Mucosa of stomach (tissue), 1 donor: ENCODE measurements around the gene IWS1.
"Not testable (repeated sequence)": the region's sequence is repeated elsewhere in the genome, so short reads cannot be mapped to it uniquely, and the experiment has no call there.

Experiments used
- H3K27me3 ChIP-seq: one replicate; pipeline ENCODE4 v1.7.0; 2013; ENCODE audit warnings: mild to moderate bottlenecking, low read length; ENCODE audit not compliant: control insufficient read depth, insufficient read depth
- H3K36me3 ChIP-seq: one replicate; pipeline ENCODE4 v1.7.0; 2013; ENCODE audit warnings: low read length; ENCODE audit not compliant: control insufficient read depth, insufficient read depth
- H3K4me1 ChIP-seq: one replicate; pipeline ENCODE4 v1.7.0; 2013; ENCODE audit warnings: mild to moderate bottlenecking, low read length; ENCODE audit not compliant: control insufficient read depth, insufficient read depth
- H3K4me3 ChIP-seq: one replicate; pipeline ENCODE4 v1.7.0; 2013; ENCODE audit warnings: low read length
- H3K9ac ChIP-seq: one replicate; pipeline ENCODE4 v1.7.0; 2013; ENCODE audit warnings: mild to moderate bottlenecking, low read length, moderate library complexity
- H3K9me3 ChIP-seq: one replicate; pipeline ENCODE4 v1.7.0; 2013; ENCODE audit warnings: mild to moderate bottlenecking, low read length, moderate library complexity; ENCODE audit not compliant: control insufficient read depth
- donor health status: Pancreatic carcinoma.

The IWS1 gene

DNA sequence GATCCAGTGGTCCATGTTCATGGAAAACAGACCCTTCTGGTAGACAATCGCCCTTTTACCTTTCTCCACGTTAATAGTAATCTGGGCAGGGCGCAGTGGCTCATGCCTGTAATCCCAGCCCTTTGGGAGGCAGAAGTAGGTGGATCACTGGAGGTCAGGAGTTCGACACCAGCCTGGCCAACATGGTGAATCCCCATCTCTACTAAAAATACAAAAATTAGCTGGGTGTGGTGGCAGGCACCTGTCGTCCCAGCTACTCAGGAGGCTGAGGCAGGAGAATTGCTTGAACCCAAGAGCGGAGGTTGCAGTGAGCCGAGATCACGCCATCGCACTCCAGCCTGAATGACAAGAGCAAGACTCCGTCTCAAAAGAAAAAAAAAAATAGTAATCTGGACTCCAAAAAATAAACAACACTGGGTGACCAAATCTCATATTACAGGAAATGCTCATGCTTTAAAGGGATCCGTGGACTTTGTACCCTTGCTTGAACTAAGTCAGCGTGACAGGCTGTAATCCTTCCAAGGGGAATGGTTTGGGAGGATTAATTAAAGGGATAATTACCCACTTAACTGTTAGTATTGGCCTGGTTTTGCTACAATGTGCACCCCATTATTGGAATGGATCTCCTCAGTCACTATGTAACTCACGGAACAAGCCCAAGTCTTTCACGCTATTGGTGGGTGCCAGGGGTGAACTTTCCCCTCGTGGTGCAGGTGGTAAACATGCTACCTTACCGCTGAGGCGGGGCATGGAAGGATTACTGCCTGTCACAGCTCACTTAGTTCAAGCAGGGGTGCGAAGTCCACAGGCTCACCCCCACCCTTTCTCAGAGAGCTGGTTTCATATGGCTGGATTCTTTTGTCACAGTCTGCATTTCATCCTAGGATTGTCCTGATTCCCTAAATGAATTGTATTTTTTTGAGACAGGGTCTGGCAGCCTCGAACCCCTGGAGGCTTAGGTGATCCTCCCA is 71.4 kb downstream of the IWS1 start:
- Histone ChIP-seq H3K4me3 (peak overlapping the region; percentile 45), H3K9me3 (no peaks in the 10 kb centered on the region), H3K27me3 (no peaks in the 10 kb centered on the region), H3K9ac (peak overlapping the region; percentile 63), H3K4me1 (peaks cover 21% of the 10 kb centered on the region), H3K36me3 (no peaks in the 10 kb centered on the region)

DNA sequence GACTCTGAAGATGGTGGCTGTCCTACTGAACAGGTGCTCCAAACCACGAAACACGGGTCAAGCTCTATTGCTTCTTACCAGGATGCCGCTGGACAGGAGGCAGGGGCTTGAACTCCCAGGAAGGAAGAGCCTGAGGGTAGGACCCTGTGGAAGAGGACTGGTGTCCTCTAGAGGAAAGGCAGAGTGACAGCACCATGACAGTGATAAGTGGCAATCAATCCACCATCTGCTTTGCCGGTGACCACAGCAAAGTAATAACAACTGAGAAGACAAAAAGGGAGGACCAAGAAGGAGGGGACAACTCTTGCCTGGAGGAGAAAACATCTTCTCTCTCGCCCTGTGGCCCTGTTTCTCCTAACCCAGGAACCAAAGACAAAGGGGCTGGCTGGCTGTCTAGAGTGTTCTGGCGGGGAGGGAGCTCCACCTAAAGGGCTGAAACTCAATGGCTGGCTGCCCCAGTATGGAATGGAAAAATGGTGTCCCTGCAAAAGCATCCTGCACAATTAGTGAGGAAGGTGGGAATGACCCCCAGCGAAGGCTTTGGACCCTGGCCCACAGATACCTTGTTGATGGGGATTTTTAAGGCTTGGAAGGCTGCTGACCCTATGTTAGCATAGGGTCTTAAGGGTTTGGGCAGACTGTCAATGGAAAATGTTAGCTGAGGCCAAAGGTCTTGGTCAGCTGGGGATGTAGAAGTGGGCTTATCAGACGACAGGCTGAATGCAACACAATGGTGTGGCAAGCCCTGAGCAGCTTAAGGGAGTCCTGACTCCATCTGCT is 72.7 kb downstream of the IWS1 start:
- Histone ChIP-seq H3K9ac (no peak overlapping the region), H3K27me3 (no peaks in the 10 kb centered on the region), H3K36me3 (no peaks in the 10 kb centered on the region), H3K4me1 (peaks cover 21% of the 10 kb centered on the region), H3K9me3 (no peaks in the 10 kb centered on the region), H3K4me3 (no peak overlapping the region)

DNA sequence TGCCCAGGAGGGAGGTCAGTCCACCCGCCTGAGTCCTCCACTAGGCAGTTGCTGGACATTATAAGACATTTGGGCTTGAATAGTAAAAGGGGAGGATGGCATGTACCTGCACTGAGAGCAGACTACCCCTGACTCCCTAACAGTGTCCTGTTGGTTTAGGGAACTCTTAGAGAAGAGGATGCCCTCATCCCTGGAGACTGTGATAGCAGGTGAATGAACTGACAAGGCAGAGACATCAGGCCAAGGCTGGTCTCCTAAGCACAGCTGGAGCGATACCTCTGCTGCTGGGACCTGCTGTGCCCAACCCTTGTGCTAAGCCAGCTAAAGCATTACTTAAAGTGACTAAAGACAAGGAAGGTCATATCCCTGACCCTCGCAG is 73.3 kb downstream of the IWS1 start:
- Histone ChIP-seq H3K9ac (no peak overlapping the region), H3K27me3 (no peaks in the 10 kb centered on the region), H3K4me3 (no peak overlapping the region), H3K4me1 (peaks cover 21% of the 10 kb centered on the region), H3K9me3 (no peaks in the 10 kb centered on the region), H3K36me3 (no peaks in the 10 kb centered on the region)

DNA sequence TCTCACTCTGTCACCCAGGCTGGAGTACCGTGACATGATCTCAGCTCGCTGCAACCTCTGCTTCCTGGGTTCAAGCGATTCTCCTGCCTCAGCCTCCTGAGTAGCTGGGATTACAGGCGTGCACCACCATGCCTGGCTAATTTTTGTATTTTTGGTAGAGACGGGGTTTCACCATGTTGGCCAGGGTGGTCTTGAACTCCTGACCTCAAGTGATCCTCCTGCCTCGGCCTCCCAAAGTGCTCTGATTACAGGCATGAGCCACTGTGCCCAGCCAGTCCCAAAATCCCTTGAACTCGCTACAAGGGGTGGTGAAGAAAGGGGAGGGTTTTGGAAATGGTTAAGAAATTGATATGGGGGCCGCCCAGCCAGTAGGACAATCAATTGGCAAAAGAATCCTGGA is 73.9 kb downstream of the IWS1 start:
- not testable (repeated sequence) for H3K9me3 ChIP-seq, H3K9ac ChIP-seq

DNA sequence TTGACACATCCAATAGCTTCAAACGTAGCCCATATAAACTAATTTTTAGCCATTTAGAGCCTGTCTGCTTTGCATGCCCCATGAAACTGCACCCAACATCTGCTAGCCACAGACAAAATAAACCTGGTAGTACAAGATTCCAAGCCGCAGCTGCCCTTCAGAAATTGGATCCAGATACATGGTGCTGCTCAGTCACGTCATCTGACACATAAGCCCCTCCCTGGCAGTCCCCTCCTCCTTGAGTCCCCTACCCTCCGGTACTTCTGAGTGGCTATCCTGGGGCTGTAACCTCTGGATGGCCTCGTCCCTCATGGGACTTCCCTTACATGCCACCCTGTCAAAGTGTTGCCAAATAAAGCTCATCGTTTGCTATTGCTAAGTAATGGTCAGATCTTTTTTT is 74.3 kb downstream of the IWS1 start:
- H3K4me3 ChIP-seq, result no peak overlapping the region
- peaks cover 21% of the 10 kb centered on the region for H3K4me1 ChIP-seq
- no peaks in the 10 kb centered on the region for H3K9me3 ChIP-seq
- H3K9ac ChIP-seq, result no peak overlapping the region
- no peaks in the 10 kb centered on the region for H3K36me3 ChIP-seq
- no peaks in the 10 kb centered on the region for H3K27me3 ChIP-seq

More for the DNA sequence above, 73.9 kb downstream of the IWS1 start:
- H3K4me1 ChIP-seq, result peaks cover 21% of the 10 kb centered on the region
- H3K36me3 ChIP-seq, H3K4me3 ChIP-seq, H3K27me3 ChIP-seq: not testable (repeated sequence)

DNA sequence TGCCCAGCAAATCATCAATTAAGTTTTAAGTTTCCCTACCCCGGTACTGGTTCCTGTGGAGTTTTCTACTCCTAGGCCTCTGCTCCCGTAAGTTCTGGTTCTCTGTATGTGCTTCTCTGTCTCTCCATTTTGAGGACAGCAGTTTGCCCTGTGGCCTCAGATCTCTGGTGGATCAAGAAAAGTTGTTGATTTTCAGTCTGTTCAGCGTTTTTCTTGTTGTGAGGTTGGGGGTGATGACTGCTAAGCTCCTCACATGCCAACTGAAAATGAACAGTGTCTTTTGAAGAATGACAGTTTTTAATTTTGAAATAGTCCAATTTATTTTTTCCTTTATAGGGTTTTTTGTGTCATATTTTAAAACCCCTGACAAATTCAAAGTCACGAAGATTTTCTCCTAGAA is 76.4 kb downstream of the IWS1 start:
- Histone ChIP-seq H3K27me3 (no peaks in the 10 kb centered on the region), H3K4me3 (no peak overlapping the region), H3K4me1 (peaks cover 13% of the 10 kb centered on the region), H3K9ac (no peak overlapping the region), H3K9me3 (no peaks in the 10 kb centered on the region), H3K36me3 (no peaks in the 10 kb centered on the region)

DNA sequence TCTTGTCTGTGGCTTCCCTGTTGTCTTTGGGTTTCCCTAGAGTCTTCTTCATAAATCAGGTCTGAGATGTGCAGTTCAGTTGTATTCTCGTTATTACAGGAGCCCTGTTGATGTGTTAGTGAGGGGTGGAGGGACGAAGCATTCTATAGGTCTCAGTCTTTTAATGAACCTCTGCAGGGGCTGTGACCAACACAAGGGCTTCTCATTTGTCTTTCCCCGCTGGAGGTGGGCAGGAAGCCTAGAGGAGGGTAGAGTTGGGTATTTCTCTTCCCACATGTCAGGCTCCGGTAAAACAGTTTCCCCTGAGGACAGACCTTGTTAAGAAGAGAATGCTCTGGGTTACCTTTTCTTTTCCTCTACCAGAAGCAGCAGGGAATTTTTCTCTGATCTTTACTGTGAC is 76.9 kb downstream of the IWS1 start:
- no peaks in the 10 kb centered on the region for H3K36me3 ChIP-seq
- no peak overlapping the region for H3K9ac ChIP-seq
- H3K9me3 ChIP-seq, result no peaks in the 10 kb centered on the region
- no peaks in the 10 kb centered on the region for H3K27me3 ChIP-seq
- H3K4me3 ChIP-seq, result no peak overlapping the region
- peaks cover 8% of the 10 kb centered on the region for H3K4me1 ChIP-seq

DNA sequence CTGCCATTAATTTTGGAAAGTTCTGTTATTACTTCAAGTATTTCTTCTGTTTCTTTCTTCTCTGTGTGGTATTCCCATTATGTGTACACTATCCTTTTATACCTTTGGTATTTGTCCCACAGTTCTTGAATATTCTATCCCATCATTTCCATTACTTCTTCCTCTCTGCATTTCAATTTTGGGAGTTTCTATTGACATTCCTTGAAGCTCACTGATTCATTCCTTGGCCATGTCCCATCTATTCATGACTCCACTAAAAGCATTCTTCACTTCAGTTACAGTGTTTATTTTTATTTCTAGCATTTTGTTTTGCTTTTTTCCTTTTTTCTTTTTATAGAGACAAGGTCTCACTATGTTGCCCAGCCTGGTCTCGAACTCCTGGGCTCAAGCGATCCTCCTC is 77.8 kb downstream of the IWS1 start:
- Histone ChIP-seq H3K9me3 (no peaks in the 10 kb centered on the region), H3K27me3 (no peaks in the 10 kb centered on the region), H3K4me3 (no peak overlapping the region), H3K9ac (no peak overlapping the region), H3K4me1 (no peaks in the 10 kb centered on the region), H3K36me3 (no peaks in the 10 kb centered on the region)

DNA sequence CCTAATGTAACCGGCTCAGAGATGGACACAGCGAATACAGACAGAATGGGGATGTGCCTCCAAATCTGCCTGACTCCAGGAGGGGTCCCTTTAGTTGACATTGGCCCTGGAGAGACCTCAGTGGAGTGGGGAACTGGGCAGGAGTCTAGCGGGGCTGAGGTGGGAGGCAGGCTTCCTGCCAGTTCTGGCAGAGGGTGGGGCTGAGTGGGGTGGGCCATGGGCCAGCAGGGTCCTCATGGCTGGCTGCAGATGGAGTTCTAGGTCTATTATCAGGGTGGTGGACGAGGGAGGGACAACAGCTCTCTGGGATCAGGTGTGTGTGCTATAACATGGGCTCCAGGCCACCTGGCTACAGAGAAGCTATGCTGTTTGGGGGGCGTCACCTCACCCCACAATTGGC is 86.9 kb downstream of the IWS1 start:
- Histone ChIP-seq H3K4me3 (no peak overlapping the region), H3K27me3 (no peaks in the 10 kb centered on the region), H3K9me3 (no peaks in the 10 kb centered on the region), H3K4me1 (peaks cover 22% of the 10 kb centered on the region), H3K36me3 (no peaks in the 10 kb centered on the region), H3K9ac (no peak overlapping the region)

DNA sequence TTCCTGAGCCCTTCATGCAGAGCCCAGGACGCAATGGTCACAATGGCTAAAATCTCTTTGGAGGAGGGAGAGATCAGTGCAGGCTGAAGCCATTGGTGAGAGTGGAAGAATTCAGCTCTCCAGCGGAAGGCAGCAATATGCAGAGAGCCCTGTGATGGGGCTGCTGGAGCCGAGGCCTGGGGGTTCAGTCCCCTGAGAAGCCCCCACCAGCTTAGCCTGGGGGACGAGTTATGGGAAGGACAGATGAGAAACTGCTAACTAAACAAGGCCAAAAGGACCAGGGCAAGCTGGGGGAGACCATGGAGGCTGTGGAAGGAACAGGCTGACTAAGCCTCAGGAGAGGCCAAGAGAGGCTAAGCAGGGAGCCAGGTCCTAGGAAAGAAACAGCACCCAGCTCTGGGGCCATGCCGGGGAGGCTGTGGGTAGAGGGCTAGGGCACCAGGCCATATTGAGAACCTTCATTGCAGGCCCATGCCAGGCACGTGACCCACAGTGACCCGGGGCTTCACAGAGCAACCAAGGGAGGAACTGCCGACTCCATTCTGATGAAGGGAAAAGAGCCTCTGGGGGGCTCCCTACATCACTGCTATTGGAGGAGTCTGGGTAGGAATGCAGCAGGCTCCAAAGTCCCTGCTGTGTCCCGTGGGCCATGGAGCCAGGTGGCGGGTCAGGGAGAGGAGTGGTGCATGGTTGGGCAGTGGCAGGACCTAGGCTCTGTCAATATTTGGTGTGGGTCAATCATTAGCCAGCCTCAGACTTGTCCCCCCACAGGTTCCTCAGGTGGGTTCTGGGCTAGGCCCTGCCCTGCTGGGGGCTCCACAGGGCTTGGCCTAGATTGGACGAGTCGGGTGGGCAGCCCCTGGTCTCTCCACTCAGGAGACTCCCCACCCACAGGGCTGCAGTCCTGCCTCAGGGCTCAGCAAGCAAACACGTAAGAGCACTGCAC is 88.2 kb downstream of the IWS1 start:
- Histone ChIP-seq H3K9me3 (no peaks in the 10 kb centered on the region), H3K4me3 (peak overlapping the region; percentile 14), H3K36me3 (no peaks in the 10 kb centered on the region), H3K9ac (no peak overlapping the region), H3K4me1 (peaks cover 22% of the 10 kb centered on the region), H3K27me3 (no peaks in the 10 kb centered on the region)

DNA sequence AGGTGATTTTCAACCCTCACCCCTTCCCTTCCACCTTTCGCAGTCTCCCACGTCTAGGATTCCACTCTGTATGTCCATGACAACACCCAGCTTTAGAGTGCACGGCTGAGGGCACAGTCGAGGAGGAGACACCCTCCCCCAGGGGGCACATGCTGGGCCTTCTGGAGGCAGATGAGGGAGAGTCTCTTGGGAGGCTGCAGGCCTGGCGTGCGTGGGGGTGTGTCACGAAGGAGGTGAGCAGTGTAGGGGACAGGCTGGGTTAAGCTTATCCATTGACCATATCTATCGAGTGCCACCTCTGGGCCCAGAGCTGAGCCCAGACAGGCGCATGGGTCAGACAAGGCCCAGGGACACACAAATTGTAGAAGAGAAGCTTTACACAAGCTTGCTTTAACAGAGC is 89.2 kb downstream of the IWS1 start:
- no peak overlapping the region for H3K4me3 ChIP-seq
- no peaks in the 10 kb centered on the region for H3K9me3 ChIP-seq

More for the DNA sequence above, 89.2 kb downstream of the IWS1 start:
- Histone ChIP-seq H3K9ac (no peak overlapping the region), H3K27me3 (no peaks in the 10 kb centered on the region), H3K36me3 (no peaks in the 10 kb centered on the region), H3K4me1 (peaks cover 22% of the 10 kb centered on the region)
